GM13976 (cell line): Measurements from ENCODE around the gene TAF1C.

ENCODE experiments used
- DNase-seq: peaks from one replicate; pipeline ENCODE4 v3.0.0; 2012; ENCODE audit warnings: low spot score
- in situ Hi-C: fragments of 300-500 bp; cut with MboI; formaldehyde crosslinking; loops from one replicate; pipeline ENCODE4 v1.12.0; 2022; ENCODE audit warnings: low sequenced_read_pairs, mixed read lengths, inconsistent platforms; ENCODE audit not compliant: unreplicated experiment
- TF ChIP-seq, protein P1 (sequence below): IDR thresholded peaks from 2 replicates; pipeline ENCODE4 v1.5.1; 2012; ENCODE audit warnings: borderline replicate concordance, mild to moderate bottlenecking; ENCODE audit not compliant: insufficient read depth; ENCODE audit errors: extremely low read depth, missing control alignments, control extremely low read depth

The TAF1C gene

DNA sequence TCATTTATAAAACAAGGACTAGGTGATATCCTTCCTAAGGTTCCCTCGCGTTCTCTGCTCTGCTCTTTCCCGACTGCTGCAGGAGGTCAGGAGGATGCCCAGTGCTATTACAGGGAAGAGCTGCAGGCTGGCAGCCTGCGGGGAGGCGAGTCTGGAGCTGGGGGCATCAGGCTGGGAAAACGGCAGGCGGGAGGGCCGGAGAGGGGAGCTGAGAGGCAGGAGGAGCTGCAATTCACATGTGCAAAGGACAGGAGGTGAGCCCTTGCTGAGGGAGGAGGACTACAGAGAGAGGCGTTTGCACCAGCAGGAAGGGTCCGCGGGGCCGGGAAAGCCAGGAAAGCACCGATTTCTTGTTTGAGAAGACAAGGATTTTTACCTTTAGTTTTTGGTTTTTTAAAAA is 12.2 kb upstream of the TAF1C start:
- TF ChIP-seq, protein P1, sequence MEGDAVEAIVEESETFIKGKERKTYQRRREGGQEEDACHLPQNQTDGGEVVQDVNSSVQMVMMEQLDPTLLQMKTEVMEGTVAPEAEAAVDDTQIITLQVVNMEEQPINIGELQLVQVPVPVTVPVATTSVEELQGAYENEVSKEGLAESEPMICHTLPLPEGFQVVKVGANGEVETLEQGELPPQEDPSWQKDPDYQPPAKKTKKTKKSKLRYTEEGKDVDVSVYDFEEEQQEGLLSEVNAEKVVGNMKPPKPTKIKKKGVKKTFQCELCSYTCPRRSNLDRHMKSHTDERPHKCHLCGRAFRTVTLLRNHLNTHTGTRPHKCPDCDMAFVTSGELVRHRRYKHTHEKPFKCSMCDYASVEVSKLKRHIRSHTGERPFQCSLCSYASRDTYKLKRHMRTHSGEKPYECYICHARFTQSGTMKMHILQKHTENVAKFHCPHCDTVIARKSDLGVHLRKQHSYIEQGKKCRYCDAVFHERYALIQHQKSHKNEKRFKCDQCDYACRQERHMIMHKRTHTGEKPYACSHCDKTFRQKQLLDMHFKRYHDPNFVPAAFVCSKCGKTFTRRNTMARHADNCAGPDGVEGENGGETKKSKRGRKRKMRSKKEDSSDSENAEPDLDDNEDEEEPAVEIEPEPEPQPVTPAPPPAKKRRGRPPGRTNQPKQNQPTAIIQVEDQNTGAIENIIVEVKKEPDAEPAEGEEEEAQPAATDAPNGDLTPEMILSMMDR, result no peak
- in situ Hi-C loops, result no loop called here
- no peak for DNase-seq

DNA sequence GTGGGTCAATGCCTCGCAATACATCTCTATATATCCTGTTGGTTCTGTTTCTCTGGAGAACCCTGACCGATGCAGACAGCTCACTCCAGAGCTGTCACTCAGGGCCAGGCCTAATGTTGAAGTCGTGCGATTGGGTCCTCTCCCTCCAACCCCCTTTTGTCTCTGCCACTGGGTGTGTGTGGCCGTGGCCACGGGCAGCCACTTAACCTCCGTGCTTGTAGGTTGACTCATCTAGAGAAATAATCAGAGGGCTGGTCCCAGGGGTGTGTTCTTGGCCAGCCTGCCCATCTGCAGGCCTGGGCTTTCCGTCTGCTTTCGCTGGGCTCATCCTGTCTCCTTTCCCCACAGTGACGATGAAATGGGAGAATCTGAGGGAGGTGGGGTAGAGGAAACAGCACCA is 11.5 kb upstream of the TAF1C start:
- TF ChIP-seq, protein P1, result no peak
- in situ Hi-C loops, result no loop called here
- no peak for DNase-seq

DNA sequence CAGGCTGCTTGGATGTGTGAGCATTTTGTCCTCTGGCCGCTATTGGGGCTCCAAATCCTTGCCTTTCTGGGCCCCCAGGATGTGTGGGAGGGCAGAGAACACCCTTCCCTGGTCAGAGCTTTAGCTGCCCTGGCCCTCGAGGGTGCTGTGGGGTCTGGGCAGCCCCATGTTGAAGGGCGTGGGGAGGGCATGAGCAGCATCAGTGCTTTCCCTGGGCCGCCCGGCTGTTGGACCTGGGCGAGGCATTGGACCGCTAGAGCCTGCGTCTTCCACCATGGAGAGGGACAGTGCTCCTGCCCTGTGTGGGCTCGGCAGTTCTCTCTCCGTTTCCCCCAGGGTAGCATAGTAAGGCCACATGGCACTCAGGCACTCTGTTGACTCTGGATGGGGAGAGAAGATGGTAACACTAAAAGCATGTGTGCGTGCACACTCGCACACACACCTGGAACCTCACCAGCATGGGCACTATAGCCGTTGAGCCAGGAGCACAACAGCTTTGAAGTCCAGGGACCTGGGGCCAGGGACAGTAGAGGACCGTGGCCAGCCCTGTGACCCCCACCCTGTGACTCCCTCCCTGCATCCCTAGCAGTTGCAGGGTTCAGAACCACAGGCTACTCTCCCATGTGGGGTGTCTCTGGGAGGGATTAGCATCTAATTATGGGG is 10.7 kb upstream of the TAF1C start:
- in situ Hi-C loops, result no loop called here

DNA sequence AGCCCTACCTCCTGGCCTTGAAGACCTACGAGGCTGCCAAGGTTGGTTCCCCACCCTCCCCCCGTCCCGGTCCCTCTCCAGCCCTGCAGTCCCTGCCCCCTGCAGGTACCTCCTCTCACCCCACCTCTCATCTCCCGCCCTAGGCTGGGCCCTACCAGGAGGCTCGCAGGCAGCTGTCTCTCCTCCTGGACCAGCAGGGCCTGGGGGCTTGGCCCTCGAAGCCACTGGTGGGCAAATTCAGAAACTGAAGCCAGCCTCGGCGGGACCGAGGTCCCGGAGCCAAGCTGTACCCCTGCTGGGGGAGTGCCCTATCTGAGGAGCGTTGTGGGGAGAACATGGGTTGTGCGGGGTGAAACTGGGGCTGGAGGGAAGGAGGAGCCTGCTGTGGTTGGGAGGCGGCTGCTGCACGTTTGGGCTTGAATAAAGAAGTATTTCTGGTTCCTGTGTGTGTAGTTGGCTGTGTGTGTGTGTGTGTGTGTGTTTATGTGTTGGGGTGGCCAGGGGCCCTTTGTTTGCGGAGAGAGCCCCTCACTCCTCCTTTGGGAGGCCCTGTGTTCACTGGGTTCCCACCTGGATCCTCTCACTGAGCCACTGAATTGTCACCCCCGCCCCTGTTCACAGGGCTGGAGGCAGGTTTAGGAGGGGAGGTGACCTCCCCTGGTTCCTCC is 10.0 kb upstream of the TAF1C start:
- in situ Hi-C loops, result no loop called here
- TF ChIP-seq, protein P1, result no peak
- no peak for DNase-seq

More for the DNA sequence above, 10.7 kb upstream of the TAF1C start:
- TF ChIP-seq, protein P1, result no peak
- no peak for DNase-seq

DNA sequence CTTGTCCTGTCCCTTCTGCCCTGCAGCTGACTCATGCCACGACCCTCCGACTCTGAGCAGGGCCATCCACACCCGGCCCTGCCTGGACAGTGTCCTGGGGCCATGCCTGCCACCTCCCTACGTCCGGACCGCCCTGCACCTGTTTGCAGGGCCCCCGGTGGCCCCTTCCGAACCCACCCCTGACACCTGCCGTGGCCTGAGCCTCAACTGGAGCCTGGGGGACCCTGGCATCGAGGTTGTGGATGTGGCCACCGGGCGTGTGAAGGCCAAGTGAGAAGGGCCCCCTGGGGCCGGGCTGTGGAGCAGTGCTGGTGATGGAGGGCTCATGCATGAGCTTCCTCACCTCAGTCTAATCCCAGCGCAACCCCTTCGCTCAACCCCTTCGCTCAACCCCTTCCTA is 9.2 kb upstream of the TAF1C start:
- in situ Hi-C loops, result no loop called here
- DNase-seq, result no peak
- TF ChIP-seq, protein P1, result no peak

DNA sequence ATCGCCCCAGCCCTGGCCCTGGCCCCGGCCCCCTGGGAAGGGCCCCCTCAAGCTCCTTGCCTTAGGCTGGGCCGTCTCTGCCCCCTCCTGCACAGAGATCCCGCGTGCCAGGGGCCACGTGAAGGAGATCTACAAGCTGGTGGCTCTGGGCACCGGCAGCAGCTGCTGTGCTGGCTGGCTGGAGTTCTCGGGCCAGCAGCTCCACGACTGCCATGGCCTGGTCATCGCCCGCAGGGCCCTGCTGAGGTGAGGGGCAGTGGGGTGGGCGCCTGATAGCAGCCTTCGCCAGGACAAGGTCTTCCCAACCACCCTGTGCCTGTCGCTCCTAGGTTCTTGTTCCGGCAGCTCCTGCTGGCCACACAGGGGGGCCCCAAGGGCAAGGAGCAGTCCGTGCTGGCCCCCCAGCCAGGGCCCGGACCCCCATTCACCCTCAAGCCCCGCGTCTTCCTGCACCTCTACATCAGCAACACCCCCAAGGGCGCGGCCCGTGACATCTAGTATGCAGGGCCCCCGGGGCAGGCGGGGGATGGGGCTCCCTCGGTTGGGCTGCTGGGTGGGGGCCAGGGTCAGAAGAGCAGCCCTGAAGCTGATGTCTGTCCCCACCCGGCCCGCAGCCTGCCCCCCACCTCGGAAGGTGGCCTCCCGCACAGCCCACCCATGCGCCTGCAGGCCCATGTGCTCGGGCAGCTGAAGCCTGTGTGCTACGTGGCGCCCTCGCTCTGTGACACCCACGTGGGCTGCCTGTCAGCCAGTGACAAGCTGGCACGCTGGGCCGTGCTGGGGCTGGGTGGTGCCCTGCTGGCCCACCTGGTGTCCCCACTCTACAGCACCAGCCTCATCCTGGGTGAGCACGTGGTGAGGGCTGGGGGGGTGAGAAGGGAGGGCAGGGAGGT is 8.6 kb upstream of the TAF1C start:
- in situ Hi-C loops, result no loop called here
- no peak for DNase-seq

More for the DNA sequence above, 8.6 kb upstream of the TAF1C start:
- TF ChIP-seq, protein P1, result no peak
